ENCODE results near the gene ZNHIT6.

DNA sequence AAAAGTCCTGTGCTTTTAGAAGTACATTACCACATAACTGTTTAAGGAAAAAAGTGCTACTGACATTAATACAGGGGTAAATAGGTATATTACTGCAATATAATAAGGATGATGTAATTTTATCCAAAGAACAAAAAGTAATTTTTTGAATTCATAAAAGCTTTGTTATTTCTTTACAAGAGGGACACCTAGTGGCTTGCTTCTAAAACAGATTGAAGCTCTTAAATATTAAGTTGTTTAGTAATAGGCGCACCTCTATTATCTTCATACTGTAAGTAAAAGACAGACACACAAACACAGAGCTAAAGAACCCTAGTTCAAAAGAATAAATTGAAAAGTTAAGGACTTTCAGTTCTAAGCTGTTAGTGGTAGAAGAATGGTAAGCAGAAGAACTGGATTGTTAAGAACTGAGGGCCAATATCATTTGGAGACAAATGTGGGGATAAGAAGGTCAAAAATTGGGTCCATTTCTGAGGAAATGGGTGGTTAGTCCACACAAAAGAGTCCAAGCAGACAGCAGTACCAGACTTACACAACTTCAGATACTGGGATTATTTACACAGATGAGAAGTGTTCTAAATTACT is 15.4 kb downstream of the ZNHIT6 start:
- TF ChIP-seq CTCF (IDR thresholded peaks at IDR 0.05; ENCODE audit: insufficient read depth, low read length, poor library complexity, severe bottlenecking) (peak; percentile 25), EZH2phosphoT487 (conservative IDR thresholded peaks at IDR 0.05; ENCODE audit: low read length) (no peak)
